ENCODE measurements around the gene RGS7BP. TPM values are rescaled to one million over a fixed set of nuclear protein-coding genes. Genes with fewer than 3 reads are reported as not detected.

Gene RGS7BP
- total RNA-seq, 1 experiment from 2014 or later: 0.33 TPM

- Histone ChIP-seq H3T11ph (ENCODE audit: low read length) (no peak overlapping the region), H3K27me3 (ENCODE audit: insufficient read depth, low read length) (no peaks in the 10 kb centered on the region), H2BK120ac (ENCODE audit: low read depth, low read length, poor library complexity, severe bottlenecking) (no peak overlapping the region), H2BK20ac (ENCODE audit: low read depth, low read length, poor library complexity, severe bottlenecking) (no peak overlapping the region), H4K5ac (ENCODE audit: insufficient read length, low read depth, low read length) (no peak overlapping the region), H3K79me1 (ENCODE audit: insufficient read depth, low read depth, low read length, poor library complexity, severe bottlenecking) (no peaks in the 10 kb centered on the region), H3K9me3 (ENCODE audit: control insufficient read depth, low read depth, low read length) (no peaks in the 10 kb centered on the region), H2AFZ (ENCODE audit: low read length) (no peak overlapping the region), H3K56ac (ENCODE audit: insufficient read length, low read depth, low read length) (no peak overlapping the region), H3K4ac (ENCODE audit: low read depth, low read length) (no peak overlapping the region), H3K27ac (ENCODE audit: insufficient read length, low read depth, low read length) (no peak overlapping the region), H3K23me2 (ENCODE audit: insufficient read length, low read depth, low read length, poor library complexity, severe bottlenecking) (no peaks in the 10 kb centered on the region), H3K9ac (ENCODE audit: extremely low read depth, insufficient read length, low read length) (no peak overlapping the region), H2BK15ac (ENCODE audit: low read depth, low read length) (no peak overlapping the region), H2AK5ac (ENCODE audit: insufficient read length, low read length) (no peak overlapping the region), H3K4me2 (ENCODE audit: insufficient read depth, insufficient read length, low read length) (no peak overlapping the region), H2BK12ac (ENCODE audit: insufficient read length, low read depth, low read length) (no peak overlapping the region), H3K18ac (ENCODE audit: insufficient read length, low read depth, low read length) (no peak overlapping the region), H3K4me1 (ENCODE audit: insufficient read depth, low read length) (no peaks in the 10 kb centered on the region), H4K91ac (ENCODE audit: insufficient read length, low read depth, low read length) (no peak overlapping the region), H3K79me2 (ENCODE audit: insufficient read depth, low read length) (no peaks in the 10 kb centered on the region), H2BK5ac (ENCODE audit: insufficient read length, low read length) (no peak overlapping the region), H4K20me1 (ENCODE audit: control insufficient read depth, insufficient read depth, insufficient read length) (no peaks in the 10 kb centered on the region), H4K8ac (replicated peaks; ENCODE audit: insufficient read length, low read depth, low read length) (no peak overlapping the region), H3K23ac (ENCODE audit: insufficient read length, low read depth, low read length) (no peak overlapping the region), H3K14ac (ENCODE audit: insufficient read depth, low read length) (no peak overlapping the region)
- no peak overlapping the region for H3K4me3 Mint-ChIP-seq
- H3K9me3 Mint-ChIP-seq: peaks cover 7% of the 10 kb centered on the region in 2 experiments
- no peak overlapping the region for H3K27ac Mint-ChIP-seq
- no CpG with 5 or more reads among the region's 4 CpGs for WGBS (ENCODE audit: extremely low coverage, insufficient read length, low lambda C conversion rate)
- H3K27me3 Mint-ChIP-seq (ENCODE audit: low read depth): peaks cover 3% of the 10 kb centered on the region
- peaks cover 0 to 4% (median 0%) of the 10 kb centered on the region in 3 experiments; a peak in 2 of 7 replicates for H3K36me3 Mint-ChIP-seq (ENCODE audit: insufficient read depth in 1 of 3, low read depth in 3 of 3)
- no peak for DNase-seq
- TF ChIP-seq CTCF (conservative IDR thresholded peaks at IDR 0.05): no peak
- no peaks in the 10 kb centered on the region for H3K4me1 Mint-ChIP-seq
Observed at GRCh38 chr5:64462391-64462790, 43.4 kb upstream of the RGS7BP start.

All from H9 (cell line).